ENCODE data around the gene NOS2.

DNA sequence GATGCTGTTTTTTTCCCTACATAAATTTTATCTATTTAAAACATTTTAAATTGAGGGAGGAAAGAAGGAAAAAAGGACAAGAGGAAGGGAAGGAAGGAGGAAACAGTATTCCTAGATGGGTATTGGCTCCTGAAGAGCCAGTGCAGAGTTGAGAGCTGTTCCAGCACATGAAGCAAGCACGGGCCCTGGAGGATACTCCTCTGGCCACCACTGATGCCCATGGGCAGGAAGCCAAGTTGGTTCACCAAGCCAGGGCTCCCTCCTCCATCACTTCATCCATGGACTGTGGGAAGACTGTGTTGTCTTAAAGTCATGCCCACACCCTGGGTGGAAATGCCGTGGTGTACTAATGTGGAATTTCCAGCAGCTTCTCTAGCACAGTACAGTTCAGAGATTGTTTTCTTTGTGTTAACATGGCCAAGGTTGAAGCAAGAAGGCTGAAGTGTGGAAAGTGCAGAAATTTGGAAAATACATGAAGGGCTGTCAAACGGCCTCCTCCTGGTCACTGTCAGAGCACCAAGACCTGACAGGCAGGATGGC lies 23.9 kb upstream of the NOS2 start:
- no peak for TF ChIP-seq POLR2AphosphoS5 (IDR thresholded peaks at IDR 0.05; ENCODE audit: low read depth, low read length)
- TF ChIP-seq TAF1 (IDR thresholded peaks at IDR 0.05; ENCODE audit: borderline replicate concordance, insufficient read depth, low read length) = no peak
- no peak for TF ChIP-seq SIN3A (IDR thresholded peaks at IDR 0.05; ENCODE audit: borderline replicate concordance, insufficient read depth, low read length)
